Ramos (cell line): ENCODE results near the gene TSPEAR.
"Not testable (repeated sequence)": the region's sequence is repeated elsewhere in the genome, so short reads cannot be mapped to it uniquely, and the experiment has no call there.

Experiments used
- in situ Hi-C: fragments of 300-500 bp; cut with MboI; formaldehyde crosslinking; loops from one replicate; pipeline ENCODE4 v1.14.3; 2022; ENCODE audit warnings: low sequenced_read_pairs; ENCODE audit not compliant: unreplicated experiment

TSPEAR gene

DNA sequence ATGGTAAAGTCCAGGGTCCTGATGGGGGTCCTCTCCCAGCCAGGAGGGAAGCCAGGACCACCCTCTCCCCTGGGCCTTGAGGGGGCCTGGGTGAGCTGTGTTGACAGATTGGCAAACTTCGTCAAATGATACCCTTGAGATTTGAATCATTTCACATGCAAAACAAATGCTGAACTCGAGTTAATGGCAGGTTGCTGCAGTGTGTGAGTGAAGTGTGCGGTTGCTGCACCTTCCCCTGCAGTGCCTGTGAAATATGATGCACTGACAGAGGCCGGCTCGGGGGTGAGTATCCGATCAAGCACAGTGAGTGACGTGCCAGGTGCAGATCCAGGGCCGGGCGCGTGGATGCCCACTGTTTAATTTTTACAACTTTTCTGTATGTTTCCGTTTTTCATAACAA, 23.7 kb downstream of the TSPEAR start:
- in situ Hi-C loops, result no loop called here

DNA sequence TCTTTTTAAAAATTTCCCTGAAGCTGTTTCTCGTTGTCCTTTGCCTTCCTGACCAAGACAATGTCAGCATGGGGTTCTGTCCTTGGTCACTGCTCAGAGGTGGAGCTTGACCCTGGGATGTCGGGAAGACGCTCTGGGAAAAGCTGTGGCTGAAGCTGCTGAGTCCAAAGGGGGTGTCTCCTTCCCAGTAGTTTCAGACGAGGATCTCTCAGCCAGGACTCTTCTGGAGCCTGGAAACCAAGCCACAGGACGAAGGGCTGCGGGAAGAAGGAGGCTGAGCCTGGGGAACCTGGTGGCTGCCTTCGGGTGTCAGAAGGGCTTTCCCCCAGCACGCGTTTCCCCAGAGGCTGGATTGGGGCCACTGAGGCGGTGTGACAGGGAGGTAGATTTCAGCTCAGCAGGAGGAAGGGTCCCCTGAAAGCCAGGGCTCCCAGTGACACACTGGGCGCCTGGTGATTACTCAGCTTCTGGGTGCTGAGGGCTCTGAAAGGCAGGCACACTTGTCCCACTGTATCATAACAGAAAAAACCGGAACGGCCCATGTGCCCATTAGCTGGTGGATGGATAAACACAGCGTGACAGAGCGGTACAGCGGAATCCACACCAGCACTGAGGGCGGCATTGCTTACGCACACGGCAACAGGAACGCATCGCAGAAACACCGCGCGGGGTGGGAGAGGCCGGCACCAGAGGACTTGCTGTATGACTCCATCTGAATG, 24.4 kb downstream of the TSPEAR start:
- in situ Hi-C loops, result no loop called here

DNA sequence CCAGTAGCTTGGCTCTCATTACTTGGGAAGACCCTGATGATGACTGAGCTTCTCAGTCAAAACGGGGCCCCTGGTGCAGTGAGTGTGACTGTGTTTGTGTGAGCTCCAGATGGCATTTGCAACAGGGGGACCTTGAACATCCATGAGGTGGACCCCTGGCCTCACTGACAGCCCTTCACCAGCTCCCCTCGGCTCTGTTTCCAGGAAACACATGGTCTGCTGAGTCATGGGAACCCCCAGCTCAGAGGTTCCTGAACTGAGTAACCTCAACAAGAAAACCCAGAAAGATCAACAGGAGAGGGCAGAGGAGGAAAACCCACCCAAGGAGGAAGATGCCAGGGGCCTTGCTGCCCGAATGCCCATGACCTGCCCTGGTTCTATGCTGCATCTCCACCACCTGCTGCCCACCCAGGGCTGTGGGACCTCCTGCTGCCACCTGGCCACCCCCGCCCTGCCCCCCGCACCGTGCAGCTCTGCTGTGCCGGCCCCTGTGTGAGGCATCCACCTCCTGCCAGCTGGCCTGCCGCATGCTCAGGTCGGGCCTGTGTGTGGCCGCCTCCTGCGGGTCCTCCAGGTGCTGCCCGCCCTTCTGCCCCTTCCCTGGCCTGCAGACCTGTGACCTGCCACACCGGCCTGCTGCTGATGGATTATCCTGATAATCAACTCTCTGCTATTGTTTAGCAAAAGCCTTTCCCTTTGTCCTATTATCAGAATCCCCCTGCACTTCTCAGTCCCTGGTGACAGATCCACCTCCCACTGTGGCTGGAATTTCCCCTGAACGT, 25.2 kb downstream of the TSPEAR start:
- in situ Hi-C loops, result no loop called here

DNA sequence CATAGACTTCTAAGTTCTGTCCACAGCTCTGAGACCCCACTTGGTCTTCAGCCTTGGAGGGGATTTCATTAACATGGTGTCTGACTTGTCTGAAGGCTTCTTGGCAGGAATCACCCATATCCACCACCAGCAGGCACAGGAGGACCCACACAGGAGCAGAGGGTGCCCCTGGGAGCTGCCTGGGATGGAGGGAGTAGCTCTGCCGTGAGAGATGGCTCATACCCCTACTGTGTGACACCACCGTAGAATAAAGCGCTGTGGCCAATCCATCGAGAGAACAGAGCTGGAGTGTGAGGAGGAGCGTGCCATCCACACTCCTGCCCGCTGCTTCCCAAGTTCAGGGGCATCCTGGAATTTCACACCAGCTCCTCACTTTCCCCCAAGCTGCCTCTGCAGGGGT, 26.3 kb downstream of the TSPEAR start:
- in situ Hi-C loops, result not testable (repeated sequence)

DNA sequence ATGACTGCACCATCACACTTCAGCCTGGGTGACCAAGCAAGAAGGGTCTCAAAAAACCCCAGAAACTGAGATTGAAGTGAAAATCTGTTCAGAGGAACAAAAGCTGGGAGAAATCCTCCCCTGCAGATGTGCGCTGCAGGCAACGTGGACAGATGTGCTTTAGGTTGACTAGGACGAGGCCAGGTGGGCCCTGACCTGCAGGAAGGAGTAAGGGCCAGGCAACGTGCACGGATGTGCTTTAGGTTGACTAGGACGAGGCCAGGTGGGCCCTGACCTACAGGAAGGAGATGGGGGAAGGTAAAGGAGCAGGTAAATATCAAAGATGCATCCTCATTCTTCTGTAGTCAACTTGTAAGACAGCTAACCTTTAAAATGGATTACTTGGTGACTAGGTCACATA, 26.9 kb downstream of the TSPEAR start:
- in situ Hi-C loops, result no loop called here

DNA sequence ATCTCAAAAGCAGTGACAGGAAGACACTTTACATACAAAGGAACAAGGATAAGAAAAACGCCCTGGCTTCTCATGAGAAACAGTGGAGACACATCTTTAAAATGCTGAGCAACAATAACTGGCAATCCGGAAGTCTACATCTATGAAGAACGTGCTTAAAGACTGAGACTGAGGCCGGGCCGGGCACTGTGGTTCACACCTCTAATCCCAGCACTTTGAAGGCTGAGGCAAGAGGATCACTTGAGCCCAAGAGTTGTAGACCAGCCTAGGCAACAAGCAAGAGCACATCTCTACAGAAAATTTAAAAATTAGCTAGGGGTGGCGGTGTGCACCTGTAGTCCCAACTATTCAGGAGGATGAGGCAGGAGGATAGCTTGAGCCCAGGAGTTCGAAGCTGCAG, 27.3 kb downstream of the TSPEAR start:
- in situ Hi-C loops, result no loop called here

DNA sequence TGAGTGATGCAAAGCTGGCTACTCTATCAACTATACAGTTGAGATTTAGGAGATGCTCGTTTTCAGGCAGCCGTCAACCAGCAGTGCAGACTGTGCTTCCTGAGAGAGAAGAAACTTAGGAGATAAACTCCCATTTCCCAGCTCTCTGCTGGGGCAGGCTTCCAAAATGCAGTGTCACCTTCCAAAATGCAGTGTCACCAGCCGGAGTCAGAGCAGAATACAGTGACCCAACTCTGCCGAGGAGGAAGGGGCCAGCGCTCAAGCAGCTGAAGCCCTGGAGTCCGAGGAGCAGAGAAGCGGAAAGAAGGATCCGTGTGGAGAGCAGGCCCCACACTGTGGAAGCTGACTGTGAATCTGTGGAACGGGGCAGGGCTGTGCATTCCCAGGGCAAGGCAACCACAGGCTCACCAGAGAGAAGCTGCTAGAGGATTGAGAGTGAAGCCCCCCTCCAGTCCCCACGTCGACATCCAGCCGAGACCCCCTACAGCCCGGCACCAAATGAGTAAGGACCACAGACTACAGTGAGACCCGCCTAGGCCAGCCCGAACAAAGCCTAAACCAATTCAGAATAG, 28.7 kb downstream of the TSPEAR start:
- in situ Hi-C loops, result no loop called here

DNA sequence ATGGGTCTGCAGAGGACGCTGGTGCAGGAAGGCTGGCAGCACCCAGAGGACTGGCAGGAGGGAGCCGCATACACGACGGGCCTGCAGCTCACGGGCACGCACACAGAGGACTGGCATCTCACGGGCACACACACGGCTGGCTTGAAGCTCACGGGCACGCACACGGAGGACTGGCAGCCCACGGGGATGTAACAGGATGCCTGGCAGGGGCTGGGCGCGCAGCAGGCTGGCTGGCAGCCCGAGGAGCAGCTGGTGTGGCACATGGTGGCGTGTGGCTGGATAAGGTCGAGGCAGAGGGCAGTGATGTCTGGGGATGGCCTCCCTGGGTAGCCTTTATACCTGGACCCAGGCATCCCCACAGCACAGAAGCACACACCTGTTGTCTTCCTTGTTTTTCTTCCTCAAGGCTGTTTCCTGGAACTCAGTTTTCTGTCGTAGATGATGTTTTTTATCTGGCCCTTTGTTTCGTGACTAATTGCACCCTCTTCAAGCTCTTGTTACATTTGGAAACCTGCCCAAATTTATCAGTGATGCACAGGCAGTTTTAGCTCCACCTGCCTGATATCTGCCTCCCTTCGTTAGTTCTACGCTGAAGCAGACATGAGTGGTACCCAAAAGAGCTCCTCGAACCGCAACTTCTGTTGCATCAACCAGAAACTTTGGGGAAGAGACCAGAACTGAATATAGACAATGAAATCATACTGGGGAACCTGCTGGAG, 29.4 kb downstream of the TSPEAR start, which contains the start of gene KRTAP12-1:
TSS of gene KRTAP12-1 (minus strand) at position 303 of the 719 bp plus-strand sequence. CDS start at position 263, 40 bp downstream.
- in situ Hi-C loops, result no loop called here

DNA sequence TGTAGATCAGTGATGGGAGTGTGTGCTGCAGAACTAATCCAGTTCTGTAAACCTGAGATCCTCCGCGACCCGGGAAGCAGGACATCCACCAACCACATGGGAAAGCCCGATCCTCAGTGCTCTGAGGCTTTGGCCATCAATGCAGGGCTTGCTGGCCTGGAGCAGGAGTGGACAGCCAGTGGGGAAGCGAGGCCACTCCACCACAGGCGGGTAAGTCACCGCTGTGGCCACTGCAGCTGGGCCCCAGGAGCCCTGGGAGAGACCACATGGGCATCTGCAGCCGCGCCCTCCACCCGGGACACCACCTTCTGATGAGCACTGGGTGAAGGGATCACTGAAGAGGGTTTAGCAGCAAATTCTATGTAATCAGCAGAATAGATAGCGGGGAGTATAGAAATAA, 30.2 kb downstream of the TSPEAR start:
- in situ Hi-C loops, result no loop called here

DNA sequence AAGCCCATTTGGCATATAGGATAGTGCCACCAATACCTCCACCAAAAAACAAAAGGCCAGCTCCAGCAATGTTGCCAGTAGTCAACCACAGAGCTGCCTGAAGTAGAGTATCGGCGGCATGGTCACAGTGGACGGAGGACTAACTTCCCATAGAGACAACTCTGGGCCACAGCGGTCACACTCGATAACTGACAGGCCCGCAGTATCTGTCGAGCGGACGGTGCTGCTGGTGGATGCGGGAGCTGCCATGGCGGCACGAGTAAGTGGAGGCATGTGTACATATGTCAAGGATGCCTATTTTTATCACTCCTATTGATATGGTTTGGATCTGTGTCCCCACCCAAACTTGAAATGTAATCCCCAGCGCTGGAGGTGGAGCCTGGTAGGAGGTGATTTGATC, 33.5 kb downstream of the TSPEAR start:
- in situ Hi-C loops, result no loop called here

DNA sequence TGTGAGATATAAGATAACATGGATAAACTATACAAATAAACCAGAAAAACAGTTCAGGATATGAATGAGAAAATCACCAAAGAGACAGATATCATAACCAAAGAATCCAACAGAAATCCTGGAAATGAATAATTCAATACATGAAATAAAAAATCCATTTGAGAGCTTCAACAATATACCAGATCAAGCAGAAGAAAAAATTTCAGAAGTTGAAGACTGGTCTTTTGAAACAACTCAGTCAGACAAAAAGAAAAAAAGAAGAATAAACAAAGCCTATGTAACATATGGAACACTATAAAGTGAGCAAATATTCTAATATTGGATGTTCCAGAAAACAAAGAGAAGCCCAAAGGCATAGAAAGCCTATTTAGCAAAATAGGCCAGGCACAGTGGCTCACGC, 39.5 kb downstream of the TSPEAR start:
- in situ Hi-C loops, result no loop called here

DNA sequence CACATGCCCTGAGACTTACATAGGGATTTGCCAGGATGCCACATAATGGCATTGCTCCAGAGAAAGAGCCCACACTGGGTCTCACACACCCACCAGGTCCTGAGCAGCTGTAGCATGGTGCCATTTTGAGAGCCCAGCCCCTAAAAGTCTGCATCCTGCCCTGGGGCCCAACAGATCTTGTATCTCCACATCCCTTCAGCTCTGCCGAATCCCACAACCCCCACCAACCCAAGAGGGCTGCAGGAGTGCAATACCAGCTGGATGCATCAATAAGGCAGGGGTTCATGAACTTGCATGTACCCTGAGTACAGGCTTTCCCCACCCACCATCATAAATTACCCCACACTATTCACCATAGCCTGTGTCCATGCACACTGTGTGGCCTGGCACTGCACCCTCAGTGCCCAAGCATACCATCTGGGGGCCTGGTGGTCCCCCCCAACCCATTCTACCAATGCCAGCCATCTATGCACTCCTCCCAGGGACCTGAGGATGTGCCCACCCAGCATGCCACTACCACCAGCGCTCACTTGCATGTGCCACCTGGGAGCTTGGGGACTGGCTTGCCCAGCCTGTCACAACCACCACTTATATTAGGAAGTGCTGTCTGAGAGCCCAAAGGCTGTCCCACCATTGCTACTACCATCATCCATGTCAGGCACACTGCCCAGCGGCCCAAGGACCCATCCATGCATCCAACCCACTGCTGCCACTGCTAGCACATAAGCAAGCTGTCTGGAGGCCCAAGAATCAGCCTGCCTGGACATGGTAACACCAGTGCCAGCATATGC, 40.5 kb downstream of the TSPEAR start:
- in situ Hi-C loops, result no loop called here

DNA sequence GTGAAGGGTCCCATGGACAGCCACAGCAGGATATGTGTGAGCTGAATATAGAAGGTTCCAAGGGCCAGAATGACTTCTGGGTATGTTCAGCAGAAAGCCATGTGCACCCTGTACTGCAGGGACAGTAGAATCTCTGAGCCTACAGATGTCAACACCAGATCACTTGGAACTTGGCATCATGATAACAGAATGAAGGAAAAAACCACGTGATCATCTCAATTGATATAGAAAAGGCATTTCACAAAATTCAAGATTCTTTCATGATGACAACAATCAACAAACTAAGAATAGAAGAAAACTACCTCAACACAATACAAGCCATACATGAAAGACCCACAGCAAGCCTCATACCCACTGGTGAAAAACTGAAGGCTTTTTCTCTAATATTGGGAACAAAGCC, 43.8 kb downstream of the TSPEAR start:
- in situ Hi-C loops, result no loop called here

DNA sequence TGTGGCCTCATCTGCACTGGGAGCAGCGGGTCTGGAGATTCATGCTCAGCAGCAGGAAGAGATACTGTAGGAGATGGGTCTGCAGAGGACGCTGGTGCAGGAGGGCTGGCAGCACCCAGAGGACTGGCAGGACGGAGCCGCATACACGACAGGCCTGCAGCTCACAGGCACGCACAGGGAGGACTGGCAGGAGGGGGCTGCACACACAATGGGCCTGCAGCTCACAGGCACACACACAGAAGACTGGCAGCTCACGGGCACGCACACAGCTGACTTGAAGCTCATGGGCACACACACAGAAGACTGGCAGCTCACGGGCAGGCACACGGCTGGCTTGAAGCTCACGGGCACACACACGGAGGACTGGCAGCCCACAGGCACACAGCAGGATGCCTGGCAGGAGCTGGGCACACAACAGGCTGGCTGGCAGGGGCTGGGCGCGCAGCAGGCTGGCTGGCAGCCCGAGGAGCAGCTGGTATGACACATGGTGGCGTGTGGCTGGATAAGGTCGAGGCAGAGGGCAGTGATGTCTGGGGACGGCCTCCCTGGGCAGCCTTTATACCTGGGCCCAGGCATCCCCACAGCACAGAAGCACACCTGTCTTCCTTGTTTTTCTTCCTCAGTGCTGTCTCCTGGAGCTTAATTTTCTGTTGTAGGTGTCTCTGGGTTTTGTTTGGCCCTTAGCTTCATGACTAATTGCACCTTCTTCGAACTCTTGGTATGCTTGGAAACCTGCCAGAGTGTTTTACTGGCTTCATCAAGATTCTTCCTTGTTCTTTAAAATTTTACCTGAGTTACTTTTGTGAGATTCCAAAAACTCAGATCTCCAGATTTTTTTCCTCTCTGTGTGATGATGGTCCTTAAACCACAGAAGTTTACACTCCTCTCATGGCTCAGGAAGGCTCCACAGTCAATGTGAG, 44.7 kb downstream of the TSPEAR start, which contains the start of gene KRTAP12-2:
TSS of gene KRTAP12-2 (minus strand) at position 527 of the 920 bp plus-strand sequence. CDS start at position 486, 41 bp downstream.
- in situ Hi-C loops, result no loop called here

DNA sequence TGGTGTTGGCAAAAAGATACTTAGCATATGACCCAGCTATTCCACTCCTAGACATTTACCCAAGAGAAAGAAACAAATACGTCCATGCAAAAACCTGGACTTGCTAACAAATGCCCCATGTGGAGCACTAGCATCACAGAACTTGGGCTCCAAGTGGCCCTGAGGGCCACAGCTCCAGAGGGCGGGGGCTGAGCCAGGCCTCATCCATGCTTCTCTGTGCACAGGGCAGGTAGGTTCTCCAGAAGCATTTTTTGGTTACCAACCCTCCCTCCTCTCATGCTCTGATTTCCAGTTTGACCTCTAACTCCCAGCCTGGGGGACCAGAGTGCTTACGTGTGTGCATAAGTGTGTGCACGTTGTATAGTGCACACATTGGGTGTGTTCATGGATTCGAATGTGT, 46.7 kb downstream of the TSPEAR start:
- in situ Hi-C loops, result no loop called here

DNA sequence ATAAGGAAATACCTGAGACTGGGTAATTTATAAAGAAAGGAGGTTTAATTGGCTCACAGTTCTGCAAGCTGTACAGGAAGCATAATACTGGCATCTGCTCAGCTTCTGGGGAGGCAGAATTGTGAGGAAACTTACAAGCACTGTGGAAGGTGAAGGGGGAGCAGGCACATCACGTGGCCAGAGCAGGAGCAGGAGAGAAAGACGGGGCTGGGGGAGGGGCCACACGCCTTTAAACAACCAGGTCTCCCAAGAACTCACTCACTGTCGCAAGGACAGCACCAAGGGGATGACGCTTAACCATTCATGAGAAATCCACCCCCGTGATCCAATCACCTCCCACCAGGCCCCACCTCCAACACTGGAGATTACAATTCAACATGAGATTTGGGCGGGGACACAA, 49.8 kb downstream of the TSPEAR start:
- in situ Hi-C loops, result not testable (repeated sequence)

DNA sequence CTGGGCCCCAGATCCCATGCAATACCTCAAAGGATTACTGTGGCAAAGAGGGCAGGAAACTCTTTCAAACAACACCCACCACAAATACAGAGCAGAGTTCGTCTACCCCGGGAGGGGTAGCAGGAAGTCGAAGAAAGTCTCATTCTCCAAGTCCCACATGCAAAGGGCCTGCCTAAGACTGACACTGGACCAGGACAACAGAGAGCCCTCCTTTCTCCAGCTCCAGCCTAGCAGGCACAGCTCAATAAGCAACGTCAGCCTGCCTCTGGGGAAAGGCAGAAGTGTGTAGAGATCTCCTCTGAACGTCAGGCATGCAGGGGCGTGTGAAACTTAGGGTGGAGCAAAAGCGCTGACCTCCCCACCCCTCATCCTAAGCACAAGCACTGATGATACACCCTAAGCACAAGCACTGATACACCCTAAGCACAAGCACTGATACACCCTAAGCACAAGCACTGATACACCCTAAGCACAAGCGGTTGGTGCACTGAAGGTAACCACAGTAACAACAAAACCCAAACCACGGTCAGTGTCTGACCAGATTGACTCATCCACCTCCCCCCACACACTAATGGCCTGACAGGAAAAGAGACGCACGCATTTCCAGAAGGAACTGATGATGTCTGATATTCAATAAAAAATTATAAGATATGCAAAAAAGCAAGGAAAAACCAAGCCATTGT, 52.3 kb downstream of the TSPEAR start:
- in situ Hi-C loops, result no loop called here

DNA sequence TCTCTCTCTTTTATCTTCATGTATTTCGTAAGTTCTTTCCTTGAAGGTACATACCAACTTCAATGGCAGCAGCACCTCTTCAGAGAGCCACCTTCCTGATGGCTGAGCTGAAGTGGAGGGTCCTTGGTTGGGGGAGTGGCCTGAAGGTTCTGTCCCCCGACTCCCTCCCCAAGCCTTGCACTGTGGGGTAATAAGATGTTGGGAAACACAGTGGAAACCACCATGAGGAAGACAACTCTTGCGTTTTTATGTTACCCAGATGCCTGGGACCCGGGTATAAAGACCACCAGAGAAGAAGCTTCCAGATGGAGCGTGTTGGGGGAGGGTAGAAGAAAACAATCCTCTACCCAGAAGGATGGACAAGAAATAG, 52.8 kb downstream of the TSPEAR start:
- in situ Hi-C loops, result no loop called here
